Subcutaneous adipose tissue (tissue), 4 donors: Measurements from ENCODE around the gene ZNF260. TPM values are rescaled to one million over a fixed set of nuclear protein-coding genes. Genes with fewer than 3 reads are reported as not detected.

Experiments
- CTCF ChIP-seq: fragments of 450-650 bp; IDR thresholded peaks from one replicate; pipeline ENCODE4 v1.5.1; 2016; ENCODE audit warnings: low read depth, mild to moderate bottlenecking, control low read depth, antibody characterized with exemption, moderate library complexity
- total RNA-seq, 4 donors: library from RNA; depleted of rRNA; stranded (reverse); fragments of >200 nt; gene quantifications; one replicate each; pipeline ENCODE4 v1.1.0, GENCODE V29; 2016

The ZNF260 gene
- total RNA-seq, 4 donors from 2014 or later: 8.8 to 19.4 (median 9.4) TPM

DNA sequence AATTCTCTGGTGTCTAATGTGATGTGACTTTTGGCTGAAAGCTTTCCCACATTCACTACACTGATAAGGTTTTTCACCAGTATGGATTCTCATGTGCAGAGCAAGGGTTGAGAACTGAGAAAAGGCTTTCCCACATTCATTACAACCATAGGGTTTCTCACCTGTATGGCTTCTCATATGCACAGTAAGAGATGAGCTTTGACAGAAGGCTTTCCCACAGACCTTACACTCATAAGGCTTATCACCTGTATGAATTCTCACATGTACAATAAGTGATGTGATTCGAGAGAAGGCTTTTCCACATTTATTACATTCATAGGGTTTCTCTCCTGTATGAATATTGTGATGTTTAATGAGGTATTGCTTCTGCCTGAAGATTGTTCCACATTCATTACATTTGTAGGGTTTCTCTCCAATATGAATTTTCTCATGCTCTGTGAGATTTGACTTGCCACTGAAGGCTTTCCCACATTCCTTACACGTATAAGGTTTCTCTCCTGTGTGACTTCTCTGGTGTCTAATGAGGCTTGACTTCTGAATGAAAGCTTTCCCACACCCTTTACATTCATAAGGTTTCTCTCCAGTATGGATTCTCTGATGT, 14.0 kb downstream of the ZNF260 start:
- TF ChIP-seq CTCF: no peak

DNA sequence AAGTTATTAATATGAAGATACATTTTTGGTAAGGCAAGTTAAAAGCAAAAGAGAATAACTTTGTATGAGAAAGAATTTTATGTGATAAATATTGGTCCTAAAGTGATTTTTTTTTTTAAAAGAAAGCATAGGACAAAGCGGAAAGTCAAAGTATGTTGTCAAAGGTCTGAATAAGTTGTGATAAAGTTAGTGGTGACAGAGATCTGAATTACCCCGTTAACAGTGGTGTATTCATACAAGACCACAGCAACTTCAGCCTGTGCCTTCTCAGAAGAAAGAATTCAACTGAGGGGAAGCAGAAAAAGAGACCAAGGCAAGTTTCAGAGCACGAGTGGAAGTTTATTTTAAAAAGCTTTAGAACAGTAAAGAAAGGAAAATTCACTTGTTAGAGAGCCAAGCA, 19.7 kb downstream of the ZNF260 start:
- no peak for TF ChIP-seq CTCF

GRCh38 chr19:36501973-36502372, 26.1 kb downstream of the ZNF260 start:
- no peak for TF ChIP-seq CTCF

GRCh38 chr19:36497001-36497400, 31.1 kb downstream of the ZNF260 start:
- no peak for TF ChIP-seq CTCF

DNA sequence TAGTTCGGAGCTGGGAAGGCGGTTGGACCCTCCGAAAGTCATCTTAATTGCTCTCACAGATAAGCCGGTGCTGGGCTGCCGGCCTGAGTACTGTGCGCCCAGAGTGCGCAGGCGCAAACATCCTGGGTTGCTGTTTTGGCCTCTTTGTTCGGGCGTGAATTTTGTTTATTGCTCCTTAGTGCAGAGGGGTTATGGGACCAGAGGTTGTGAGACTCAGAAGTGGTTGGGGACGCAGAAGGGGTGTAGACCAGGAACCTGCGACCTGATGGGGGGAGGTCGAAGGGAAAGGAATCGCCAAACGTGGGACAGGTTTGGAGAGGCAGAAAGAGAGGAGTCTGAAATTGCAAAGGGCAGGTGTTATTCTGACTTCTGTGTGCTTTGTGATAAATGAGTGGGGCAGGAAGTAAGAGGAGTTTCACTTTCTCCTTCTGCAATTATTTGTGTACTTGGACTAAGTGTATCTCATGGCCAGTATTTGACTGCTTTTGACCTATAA, 38.1 kb downstream of the ZNF260 start:
- TF ChIP-seq CTCF: no peak

DNA sequence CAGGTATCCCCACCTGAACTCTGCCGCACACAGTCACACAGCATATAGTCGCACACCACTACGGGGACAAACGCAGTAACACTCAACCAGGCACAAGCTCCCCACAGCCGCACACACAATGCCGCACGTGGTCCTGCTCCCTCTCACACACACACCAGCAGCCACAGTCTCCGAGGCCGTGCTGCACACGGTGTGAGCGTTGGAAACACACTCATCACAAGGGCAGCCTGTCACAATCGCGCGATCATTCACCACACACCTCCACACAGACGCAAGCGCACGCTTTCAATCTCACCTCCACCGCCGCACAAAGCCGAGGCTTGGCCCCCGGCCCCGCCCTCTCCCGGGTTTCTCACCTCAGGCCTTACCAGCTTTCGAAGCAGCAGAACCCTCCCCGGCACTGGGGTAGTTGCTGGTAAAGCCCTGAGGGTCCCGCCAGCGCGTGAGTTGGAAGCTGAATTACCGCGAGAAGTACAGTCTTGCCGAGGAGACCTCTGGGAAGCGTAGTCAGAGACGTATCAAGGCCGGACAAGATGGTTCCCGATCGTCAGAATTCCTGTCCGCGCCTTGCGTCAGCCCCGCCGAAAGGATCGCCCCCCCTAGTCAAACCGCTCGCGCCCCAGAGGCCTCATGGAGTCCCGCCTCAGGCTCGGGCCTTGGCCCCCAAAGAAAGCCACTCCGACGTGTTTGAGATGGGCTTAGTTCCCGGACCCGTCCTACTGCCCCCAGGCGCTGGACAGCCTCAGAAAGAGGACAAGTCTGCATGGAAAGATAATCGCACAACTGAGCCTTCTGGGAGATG, 38.8 kb downstream of the ZNF260 start, which contains the start of gene ZNF566:
Gene ZNF566 (minus strand): TSS at position 444 of the 802 bp plus-strand sequence. CDS start 13,004 bp downstream, outside the sequence.
- no peak for TF ChIP-seq CTCF

GRCh38 chr19:36488846-36489117, 39.3 kb downstream of the ZNF260 start:
- no peak for TF ChIP-seq CTCF
